ENCODE measurements around the gene SPIRE2.
"Not testable (repeated sequence)": the region's sequence is repeated elsewhere in the genome, so short reads cannot be mapped to it uniquely, and the experiment has no call there.

SPIRE2 gene

DNA sequence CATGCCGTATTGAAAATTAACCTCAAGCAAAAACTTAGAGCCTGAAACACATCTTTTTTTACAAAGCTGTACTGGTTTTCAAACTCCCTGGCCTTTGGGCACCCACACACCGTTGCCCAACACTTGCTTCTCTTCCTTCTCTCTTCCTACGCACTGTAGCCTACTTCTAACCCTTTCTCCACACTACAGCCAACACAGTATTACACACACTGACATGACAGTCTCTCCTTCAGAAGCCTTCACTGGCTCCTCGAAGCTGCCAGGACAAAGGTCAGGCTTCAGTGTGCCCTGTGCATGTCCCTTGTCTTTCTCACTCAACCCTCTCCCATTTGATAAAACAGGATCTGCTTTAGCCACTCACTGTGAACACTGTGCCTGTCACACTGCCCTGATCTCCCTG, 19.8 kb upstream of the SPIRE2 start:
- no peak for DNase-seq

DNA sequence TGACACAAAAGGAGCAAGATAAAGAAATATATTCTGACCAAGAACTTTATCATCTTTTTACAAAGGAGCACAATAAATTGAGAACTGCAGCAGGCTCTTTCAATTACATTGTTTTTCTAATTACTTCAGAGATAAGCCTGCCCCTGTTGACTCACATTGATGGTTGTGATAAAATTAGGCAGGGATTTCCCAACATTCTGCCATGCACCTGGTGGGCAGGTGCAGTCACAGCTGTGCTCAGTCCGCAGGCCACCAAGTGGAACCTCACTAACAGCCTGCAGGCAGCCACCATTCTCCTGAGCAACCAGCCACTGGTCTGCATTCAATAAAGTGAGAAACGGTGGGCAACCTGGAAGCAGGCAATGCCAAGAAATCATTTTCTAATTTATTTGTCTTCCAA, 17.0 kb upstream of the SPIRE2 start:
- no peak for DNase-seq

GRCh38 chr16:89815639-89816348, 12.5 kb upstream of the SPIRE2 start:
- DNase-seq: no peak

- DNase-seq: not testable (repeated sequence)
Measured at GRCh38 chr16:89818851-89819403, 9.3 kb upstream of the SPIRE2 start.

DNA sequence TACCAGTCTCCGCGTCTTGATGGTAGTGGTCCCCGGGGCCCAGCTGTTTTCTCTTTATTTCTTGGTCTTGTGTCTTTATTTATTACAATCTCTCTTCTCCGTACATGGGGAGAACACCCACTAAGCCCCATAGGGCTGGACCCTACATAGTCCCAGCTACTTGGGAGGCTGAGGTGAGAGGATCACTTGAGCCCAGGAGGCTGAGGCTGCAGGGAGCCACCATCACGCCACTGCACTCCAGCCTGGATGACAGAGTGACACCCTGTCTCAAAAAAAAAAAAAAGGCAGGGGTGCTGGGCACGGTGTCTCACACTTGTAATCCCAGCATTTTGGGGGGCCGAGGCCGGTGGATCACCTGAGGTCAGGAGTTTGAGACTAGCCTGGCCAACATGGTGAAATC, 8.8 kb upstream of the SPIRE2 start:
- not testable (repeated sequence) for DNase-seq

DNA sequence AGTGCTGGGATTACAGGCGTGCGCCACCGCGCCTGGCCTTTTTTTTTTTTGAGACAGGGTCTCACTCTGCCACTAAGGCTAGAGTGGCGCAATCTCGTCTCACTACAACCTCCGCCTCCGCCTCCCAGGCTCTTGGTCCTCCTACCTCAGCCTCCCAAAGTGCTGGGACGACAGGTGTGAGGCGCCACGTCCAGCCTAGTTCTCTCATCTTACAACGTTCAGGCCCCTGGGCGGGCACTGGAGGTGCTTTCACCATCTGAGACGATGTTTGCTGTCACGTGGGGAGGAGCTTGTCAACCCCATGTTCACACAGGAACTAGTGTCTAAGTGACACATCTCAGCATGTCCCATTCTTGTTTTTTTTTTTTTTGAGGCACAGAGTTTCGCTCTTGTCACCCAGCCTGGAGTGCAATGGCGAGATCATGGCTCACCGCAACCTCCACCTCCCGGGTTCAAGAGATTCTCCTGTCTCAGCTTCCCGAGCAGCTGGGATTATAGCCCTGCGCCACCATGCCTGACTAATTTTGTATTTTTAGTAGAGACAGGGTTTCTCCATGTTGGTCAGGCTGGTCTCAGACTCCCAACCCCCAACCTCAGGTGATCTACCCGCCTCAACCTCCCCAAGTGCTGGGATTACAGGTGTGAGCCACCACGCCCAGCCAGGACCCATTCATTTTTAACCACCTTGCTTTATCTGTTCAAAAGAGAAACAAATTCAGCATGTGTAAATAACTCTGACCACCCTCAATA, 6.7 kb upstream of the SPIRE2 start:
- DNase-seq: no peak

DNA sequence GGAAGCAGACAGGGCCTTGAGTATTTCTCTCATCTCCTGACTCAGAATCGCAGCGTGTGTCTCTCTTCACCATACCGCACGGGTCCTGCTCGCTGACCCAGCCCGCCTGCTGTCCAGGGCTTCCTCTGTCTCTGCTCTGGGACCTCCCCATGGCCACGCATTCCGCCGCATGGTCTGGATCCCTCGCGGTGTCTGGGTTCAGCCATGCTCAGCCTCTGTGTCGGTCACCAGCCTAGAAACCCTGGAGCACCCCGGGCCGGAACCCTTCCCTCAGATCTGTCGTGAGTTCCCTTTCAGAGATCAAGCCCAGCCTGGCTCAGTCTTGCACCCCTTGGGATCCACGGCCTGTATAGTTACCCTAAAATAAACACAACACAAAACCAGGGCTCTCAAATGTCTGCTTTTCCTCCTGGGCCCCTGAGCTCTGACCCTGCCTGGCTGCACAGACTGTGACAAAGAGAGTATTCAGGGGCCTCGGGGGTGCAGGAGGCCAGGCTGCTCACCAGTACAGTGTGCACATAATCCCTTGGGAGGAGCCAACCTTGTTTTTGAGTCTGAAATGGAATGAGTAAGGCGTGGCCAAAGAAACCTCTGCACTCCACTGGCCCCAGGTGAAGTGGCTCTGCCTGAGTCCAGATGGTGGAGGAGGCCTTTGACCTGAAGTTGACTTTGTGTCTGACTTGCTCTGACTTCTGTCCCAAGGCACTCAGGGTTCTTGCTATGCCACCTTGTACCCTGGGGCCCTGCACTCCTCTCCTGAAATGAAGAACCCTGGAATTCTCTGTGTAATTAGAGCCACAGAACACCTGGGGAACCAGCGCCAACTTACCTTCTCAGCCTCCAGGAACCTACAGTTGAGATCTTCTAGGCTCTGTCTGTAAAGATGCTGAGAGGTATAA, 5.8 kb upstream of the SPIRE2 start:
- peak; percentile 27 for DNase-seq

DNA sequence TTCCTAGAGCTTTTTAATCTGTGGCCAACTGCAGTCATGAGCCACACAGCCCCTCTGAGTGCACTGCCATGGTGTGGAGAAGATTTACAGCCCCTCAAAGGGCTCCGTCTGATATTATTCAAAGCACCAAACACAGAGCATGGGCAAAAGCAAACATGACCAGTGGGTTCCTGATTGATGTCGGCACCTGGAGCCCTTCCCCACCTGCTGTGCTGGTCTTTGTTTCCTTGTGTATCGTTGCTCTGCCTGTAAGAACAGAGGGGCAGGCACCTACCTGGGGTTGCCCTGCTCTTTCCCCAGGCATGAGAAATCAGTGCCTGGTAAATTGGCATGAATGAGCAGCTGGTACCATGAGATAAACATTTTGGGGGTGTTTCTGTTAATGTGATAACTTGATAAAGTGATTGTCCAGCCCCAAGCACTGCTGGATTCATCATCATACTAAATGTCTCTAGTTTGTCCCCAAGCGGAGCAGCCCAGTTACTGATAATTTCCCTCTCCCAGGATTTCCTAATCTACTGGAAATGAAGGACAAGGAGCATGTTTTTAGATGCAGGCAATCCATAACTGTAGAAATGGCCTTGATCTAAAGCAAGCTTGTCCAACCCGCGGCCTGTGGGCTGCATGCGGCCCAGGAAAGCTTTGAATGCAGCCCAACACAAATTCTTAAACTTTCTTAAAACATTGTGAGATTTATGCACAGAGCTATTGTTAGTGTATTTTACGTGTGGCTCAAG, 5.0 kb upstream of the SPIRE2 start:
- peak; percentile 90 for DNase-seq

DNA sequence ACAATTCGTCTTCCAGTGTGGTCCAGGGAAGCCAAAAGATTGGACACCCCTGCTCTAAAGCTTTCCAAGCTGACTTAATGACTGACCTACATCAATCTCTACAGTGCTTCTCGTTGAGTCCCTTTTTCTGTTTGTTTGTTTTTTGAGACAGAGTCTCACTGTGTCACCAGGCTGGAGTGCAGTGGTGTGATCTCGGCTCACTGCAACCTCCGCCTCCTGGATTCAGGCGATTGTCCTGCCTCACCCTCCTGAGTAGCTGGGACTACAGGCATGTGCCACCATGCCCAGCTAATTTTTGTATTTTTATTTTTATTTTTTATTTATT, 4.5 kb upstream of the SPIRE2 start:
- peak; percentile 38 for DNase-seq

GRCh38 chr16:89826531-89827382, 1.5 kb upstream of the SPIRE2 start:
- no peak for DNase-seq

GRCh38 chr16:89827383-89828198, 684 bp upstream of the SPIRE2 start:
- DNase-seq: peak; percentile 33

- DNase-seq: peak; percentile 25
Measured at GRCh38 chr16:89828870-89829629, 775 bp downstream of the SPIRE2 start.

DNA sequence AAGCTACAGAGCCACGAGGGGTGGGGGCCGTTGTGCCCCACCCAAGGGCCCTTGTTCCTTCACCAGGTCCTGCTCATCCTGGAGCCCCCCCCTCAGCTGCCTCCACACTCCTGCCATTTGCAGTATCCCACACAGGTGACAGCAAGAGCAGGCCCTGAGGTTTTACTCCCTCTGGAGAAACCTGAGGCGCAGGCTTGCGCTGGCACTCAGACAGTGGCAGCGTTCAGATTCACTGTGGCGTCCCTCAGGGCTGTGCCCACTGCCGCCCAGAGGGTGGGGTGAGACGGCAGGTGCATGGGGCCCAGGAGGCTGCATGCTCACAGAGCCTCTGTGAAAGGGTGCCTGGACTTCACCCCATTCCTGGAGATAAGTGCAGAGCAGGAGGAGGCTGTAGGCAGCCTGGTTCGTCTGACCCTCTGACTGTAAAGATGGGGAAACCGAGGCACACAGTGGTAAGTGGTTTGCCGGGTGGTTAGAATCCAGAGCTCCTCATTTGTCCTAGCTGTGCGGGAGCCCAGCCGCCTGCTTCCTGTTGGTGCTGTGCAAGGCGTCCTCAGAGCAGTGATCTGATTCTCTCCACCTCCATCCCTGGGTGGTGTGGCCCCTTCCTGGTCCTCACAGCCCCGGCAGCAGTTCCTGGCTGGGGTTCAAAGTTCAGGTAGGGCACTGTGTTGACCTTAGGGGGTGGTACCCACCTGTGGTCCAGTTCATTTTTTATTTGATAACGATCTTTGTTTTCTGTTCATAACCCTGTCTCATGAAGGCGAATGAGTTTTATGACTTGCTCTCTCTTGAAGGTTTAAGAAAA, 1.6 kb downstream of the SPIRE2 start:
- peak; percentile 9 for DNase-seq

DNA sequence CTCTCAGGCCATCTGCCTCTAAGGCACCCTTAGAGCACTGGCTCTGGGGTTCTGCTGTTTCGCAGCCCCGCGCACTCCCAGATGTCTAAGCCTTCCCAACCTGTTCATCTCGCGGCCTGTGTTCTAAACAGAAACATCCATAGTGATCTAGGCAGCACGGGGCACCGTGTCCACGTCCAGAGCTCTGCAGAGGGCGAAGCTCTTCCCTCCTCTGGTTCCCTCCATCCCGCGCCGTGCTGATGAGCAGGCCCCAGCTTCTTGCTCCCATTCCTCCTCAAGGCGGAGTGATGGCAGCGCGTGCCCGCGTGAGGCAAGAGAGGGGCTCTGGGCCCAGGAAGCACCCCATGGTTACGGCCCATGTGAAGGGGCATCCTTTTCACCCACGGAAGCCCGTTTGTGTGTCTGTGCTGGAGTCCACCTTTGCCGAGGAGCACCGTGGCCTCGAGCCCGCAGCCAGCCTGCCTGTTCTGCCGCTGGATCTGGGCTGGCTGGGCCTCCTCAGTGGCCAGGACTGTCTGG, 3.6 kb downstream of the SPIRE2 start:
- DNase-seq: no peak

GRCh38 chr16:89833664-89834363, 5.5 kb downstream of the SPIRE2 start:
- not testable (repeated sequence) for DNase-seq

GRCh38 chr16:89834813-89835363, 6.6 kb downstream of the SPIRE2 start:
- not testable (repeated sequence) for DNase-seq

- not testable (repeated sequence) for DNase-seq
Measured at GRCh38 chr16:89836484-89836883, 8.2 kb downstream of the SPIRE2 start.

Data from NCI-H1092 treated with DMSO at 0.1 percent for 48 hours (cell line).